Frontal cortex (tissue), 4 donors: ENCODE results near the gene MRGPRD. TPM values are rescaled to one million over a fixed set of nuclear protein-coding genes. Genes with fewer than 3 reads are reported as not detected.
"Not testable (repeated sequence)": the region's sequence is repeated elsewhere in the genome, so short reads cannot be mapped to it uniquely, and the experiment has no call there.

Experiments used
- DNase-seq, 2 donors: peaks; one replicate each; pipeline ENCODE4 v3.0.0; 2012; ENCODE audit warnings: low spot score in 2 of 2
- FAIRE-seq: peaks from 2 replicates; lab custom pipeline; 2012; peaks lifted over from hg19 to GRCh38; lab: Jason Lieb, UNC
- total RNA-seq: library from RNA; depleted of rRNA; stranded (reverse); fragments of >200 nt; gene quantifications from one replicate; pipeline ENCODE4 v1.2.3, GENCODE V29; 2014
- donor health status: control.
- donor health status: control.
- donor health status: control.

Gene MRGPRD
- total RNA-seq, 1 donor from 2014 or later, result not detected

DNA sequence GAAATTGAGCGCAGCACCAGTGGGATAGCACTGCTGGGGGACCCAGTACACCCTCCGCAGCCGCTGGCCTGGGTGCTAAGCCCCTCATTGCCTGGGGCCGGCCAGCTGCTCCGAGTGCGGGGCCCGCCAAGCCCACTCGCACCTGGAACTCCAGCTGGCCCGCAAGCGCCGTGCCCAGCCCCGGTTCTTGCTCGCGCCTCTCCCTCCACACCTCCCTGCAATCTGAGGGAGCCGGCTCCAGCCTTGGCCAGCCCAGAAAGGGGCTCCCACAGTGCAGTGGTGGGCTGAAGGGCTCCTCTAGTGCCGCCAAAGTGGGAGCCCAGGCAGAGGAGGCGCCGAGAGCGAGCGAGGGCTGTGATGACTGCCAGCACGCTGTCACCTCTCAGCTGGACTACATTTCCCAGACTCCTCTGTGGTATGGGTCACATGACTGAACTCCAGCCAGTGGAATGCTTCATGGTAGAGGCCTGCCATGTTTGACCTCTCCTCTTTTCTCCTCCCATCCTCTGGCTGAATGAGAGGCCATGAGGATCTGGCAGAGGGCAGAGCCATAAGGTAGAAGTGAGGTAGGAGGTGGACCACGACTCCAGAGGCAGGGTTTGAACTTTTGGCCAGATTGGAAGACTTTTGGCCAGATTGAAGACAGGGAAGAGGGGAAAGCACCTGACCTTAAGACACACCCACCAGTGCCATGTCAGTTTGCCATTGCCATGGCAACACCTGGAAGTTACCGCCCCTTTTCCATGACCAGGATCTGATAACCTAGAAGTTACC is 6.2 kb downstream of the MRGPRD start:
- FAIRE-seq (no peak), DNase-seq (no peak)

DNA sequence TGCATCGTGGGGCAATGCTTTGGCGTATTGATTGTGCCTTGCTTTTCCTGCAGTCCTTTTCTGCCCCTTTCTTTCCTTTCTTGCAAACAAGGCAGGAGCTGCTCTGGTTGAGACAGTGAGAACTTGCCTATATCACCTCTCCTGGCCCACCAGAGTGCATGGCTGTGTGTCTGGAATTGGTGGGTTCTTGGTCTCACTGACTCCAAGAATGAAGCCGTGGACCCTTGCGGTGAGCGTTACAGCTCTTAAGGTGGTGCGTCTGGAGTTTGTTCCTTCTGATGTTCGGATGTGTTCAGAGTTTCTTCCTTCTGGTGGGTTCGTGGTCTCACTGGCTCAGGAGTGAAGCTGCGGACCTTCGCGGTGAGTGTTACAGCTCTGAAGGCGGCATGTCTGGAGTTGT is 7.1 kb downstream of the MRGPRD start:
- DNase-seq, FAIRE-seq: not testable (repeated sequence)

DNA sequence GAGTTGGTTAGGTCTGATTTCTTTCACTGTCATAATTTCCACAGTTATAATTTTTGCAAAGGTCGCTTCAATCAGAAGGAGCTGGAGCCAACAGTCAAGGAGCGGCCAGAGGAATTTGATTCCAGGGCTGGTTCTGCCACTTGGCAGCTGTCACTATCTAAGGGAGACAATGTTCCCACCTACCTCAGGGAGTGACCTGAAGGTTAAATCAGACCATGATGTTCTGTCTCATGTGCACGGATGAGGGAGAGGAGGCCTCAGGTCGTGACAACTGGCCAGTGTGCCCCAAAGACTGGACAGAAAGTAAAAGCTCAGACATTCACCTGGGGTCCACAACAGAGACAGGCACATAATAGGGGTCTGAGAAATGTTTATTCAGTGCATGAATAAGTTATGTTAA is 7.6 kb downstream of the MRGPRD start:
- FAIRE-seq, result no peak
- DNase-seq, result no peak

DNA sequence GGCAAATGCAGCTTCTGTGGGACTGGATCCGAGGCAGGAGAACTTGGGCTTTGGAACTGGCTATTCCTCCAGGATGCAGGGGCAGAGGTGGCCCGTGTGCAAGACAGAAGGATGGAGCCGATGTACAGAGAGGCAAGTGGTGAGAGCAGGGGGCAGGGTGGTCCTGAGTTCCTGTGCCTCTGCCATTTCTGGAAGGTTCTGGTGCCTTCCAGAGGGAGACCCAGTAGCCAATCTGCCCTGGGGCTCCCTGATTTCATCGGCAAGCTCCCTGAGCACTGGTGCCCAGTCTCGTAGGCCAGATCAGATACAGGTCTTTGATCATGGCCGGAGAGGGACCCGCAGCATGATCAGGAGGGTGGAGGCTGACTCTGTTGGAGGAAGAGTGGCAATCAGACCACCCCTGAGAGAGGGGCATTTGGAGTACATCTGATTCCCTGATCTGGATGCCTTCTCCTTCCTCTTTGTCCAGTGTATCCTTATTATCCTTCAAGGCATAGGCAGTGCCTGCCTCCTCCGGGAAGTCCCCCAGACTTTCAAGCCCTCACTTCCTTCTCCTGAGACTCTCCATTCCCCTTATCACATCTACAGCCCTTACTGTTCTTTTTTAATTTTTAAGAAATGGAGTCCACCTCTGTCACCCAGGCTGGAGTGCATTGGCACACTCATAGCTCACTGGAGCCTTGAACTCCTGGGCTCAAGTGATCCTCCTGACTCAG is 9.7 kb downstream of the MRGPRD start:
- DNase-seq, result no peak
- no peak for FAIRE-seq

DNA sequence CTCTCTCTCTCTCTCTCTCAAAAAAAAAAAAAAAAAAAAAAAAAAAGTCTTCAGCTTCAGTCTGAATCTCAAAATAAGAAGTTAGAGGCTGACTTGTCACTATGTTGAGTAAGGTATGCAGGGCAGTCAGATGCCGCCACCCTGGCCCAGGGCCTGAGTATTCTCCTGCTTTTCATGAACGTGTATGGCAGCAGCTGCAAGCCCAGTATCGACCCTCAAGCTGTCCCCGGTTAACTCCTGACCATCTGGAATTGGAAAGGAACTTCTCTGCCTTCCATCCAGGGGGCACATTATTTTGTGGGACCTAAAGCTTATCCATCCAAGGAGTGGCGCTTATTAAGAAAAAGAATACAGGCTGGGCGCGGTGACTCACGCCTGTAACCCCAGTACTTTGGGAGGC is 11.4 kb downstream of the MRGPRD start:
- FAIRE-seq (no peak), DNase-seq (no peak)

DNA sequence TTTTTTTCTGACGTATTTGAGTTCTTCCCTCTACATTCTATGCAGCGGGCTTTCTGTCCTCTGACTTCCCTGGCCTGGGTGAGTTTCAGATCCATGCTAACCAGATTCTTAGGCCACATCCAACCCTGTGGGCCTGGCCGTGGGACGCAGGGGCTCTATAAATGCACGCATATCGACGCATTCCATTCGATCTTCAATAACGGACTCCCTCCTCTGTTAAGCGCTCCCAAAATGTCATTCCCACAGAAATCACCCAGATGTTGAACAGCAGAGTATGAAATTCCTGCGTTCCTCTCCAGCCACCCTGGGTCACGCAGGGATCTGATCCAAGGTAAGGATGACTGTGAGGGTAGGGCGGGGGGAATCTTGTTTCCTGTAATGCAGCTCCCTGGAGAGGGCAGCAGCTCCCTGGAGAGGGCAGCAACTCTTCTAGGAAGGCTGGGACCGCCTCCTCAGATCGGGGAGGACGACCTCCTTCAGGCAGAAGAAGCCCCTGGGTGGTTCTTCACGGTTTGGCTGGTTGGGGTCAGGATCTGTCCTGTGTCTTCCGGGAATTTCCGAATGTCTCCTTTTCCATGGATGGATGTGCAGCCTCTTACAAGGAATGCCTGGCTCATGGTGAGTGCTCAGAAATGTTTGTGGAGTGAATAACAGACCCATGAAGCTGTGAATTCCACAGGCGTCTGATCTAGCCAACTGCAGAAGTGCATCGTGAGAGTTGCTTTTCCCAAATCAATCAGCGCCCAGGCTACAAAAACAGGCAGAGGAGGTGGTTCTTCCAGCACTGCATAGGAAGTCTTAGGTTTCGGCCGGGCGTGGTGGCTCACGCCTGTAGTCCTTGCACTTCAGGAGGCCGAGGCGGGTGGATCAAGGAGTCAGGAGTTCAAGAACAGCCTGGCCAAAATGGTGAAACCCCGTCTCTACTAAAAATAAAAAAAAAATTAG is 12.2 kb downstream of the MRGPRD start:
- no peak for DNase-seq
- no peak for FAIRE-seq

DNA sequence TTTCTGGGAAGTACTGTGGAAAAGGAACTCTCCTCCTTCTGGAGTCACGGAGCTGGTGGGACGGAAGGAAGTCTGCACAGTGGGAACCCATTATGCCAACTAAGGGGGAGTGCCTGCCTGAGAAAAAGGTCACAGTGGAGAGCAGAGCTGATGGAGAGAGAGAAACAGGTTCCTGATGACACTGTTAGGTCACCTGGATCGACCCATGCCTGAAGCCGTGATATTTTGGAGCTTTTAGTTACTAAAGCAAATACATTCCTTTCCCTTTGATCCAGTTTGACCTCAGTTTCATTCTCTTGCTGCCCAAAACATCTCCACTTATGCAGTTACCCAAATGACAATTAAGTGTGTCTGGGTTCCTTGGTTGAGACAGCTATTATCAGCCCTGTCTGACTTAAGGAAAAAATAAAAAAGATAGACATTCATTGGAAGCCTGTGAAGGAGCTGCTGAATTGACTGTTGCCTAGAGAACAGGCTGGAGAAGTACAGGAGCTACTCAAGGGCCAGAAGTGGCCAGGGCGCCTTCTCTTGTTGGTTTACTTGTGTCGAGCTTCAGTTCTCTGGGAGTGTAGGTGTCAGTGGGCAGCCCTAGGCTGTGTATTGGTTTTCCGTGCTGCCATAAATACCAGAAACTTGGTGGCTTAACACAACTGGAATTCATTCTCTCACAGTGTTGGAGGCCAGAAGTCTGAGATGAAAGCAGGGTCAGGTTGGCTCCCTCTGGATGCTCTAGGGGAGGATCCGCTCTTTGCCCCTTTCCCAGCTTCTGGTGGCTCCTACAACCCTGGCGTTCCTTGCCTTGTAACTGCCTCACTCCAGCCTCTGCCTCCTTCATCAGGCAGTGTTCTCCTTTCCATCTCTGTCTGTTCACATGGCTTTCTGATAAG is 13.6 kb downstream of the MRGPRD start:
- FAIRE-seq, result no peak
- no peak for DNase-seq

DNA sequence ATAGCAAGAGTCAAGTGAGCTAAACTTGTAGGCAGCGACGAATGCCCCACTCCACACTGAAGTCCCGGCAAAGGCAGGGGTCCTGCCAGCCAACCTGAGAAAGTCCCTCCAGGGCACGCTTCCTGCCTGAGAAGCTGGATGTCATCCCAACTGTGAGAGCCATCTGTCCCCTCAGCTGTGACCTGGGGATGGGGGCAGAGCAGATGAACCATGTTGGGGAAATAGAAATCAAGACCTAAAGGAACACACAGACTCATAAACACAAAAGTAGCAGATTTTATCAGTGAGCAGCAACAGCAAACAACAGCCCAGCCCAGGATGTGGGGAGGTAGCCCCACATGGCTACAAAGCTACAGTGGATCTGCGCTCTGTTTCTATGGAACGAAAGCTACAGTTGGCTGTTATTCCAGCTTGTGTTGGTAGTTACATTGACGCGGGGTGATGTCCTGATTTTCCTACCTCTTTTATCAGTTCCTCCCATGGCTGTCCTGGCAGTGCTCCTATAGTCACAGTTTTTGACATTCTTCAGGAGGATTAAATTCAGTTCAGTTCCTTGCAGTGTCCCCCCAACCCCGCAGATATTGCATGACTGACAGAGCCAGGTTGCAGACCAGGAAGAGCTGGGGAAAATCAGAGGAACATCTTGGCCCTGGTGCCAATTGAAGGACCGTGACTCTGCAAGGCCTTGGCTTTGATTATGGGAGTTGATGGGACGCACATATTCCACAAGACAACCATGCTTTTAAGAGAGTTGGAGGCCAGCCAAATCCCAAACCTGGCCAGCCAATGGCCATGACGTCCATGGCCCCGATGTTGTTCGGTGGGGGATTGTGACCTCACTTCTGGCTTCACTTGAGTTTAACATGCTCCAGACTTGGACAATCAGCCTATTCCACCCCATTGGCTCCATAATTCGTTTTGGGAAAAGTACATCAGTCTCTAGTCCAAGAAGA is 14.6 kb downstream of the MRGPRD start:
- FAIRE-seq, result no peak
- no peak for DNase-seq

DNA sequence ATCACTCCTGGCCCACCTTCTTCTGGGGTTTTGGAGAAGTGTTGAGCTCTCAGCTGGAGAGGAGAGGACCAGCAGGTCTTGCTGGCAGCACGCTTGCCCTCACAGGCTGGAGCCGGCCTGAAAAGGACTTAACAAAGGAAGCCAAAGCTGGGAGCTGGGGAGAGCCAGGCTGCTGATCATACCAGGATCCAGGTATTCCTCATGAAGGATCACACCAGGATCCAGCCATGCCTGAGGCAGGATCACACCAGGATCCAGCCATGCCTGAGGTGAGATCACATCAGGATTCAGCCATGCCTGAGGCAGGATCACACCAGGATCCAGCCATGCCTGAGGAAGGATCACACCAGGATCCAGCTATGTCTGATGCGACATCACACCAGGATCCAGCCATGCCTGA is 17.0 kb downstream of the MRGPRD start:
- no peak for FAIRE-seq
- DNase-seq, result no peak

DNA sequence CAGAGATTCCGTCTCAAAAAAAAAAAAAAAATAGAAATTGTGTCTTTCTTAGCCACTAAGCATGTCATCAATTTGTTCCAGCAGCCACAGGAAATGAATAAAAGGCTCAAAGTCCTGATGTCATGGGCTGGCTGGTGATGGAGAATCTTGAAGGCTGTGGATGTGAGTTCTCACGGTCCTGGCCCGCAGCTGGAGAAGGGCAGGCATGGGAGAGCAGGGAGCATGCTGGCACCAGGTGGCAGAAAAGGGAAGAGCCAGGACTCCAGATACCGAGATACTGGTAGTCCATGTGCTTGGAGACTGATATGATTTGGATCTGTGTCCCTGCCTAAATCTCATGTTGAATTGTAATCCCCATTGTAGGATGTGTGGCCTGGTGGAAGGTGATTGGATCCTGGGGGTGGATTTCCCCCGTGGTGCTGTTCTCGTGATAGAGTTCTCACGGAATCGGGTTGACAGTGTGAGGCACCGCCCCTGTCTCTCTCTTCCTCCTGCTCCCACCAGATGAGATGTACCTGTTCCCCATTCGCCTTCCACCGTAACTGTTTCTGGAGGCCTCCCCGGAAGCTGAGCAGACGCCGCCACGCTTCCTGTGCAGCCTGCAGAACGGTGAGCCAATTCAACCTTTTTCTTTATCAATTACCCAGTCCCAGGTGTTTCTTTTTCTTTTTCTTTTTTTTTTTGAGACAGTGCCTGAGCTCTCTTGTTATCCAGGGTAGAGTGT is 18.1 kb downstream of the MRGPRD start:
- DNase-seq (no peak), FAIRE-seq (no peak)

DNA sequence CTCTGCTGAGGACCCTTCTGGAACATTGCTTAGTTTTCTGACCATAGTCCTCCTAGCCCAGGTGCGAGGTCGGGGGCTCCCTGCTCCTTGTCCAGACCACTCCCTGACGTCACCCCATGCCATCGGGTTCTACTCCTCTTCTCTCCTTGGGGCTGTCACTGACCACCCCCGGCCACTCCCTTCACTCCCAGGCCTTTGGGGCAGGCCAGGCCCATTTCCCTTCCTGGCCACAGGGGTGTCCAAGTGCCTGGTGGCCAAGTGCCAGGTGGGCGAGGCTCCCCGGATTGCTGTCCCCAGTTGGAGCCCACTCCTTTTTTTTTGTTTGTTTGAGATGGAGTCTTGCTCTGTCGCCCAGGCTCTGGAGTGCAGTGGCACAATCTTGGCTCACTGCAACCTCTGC is 19.5 kb downstream of the MRGPRD start:
- FAIRE-seq, result no peak
- no peak for DNase-seq

DNA sequence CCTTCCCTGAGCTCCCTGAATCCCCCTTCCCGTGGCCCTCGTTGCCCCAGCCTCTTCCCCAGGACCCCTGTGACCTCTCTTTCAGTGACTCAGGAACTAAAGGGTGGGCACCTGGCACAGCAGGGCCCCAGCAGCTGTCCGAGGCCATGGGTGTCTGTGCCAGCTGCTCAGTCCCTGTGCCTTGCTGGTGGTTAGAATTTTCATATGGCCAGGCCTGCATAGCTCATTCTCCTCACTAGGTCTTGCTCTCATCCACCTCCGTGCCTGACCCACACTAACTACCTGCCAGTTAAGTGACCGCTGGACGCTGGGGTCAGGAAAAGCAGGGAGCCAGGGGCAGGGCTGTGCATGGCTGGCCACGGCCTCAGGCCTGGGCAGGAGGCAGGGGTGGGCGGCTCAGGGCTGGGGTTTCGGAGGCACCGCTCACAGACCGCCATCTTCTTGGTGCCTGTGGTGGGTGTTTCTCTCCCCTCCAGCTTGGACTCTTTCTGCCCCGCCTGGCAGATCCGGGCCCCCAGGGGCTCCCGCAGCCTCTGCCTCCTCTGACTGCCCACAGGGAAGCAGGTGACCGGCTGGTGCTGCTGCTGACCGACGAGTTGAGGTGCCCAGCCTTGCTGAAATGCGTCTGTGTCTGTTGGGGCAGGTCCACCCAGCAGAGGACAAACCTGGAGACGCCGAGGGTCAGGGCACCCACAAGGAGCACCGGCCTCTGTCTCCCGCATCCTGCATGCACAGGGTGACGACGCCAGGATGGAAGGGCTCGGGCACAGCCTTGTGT is 20.3 kb downstream of the MRGPRD start:
- DNase-seq (no peak), FAIRE-seq (no peak)

DNA sequence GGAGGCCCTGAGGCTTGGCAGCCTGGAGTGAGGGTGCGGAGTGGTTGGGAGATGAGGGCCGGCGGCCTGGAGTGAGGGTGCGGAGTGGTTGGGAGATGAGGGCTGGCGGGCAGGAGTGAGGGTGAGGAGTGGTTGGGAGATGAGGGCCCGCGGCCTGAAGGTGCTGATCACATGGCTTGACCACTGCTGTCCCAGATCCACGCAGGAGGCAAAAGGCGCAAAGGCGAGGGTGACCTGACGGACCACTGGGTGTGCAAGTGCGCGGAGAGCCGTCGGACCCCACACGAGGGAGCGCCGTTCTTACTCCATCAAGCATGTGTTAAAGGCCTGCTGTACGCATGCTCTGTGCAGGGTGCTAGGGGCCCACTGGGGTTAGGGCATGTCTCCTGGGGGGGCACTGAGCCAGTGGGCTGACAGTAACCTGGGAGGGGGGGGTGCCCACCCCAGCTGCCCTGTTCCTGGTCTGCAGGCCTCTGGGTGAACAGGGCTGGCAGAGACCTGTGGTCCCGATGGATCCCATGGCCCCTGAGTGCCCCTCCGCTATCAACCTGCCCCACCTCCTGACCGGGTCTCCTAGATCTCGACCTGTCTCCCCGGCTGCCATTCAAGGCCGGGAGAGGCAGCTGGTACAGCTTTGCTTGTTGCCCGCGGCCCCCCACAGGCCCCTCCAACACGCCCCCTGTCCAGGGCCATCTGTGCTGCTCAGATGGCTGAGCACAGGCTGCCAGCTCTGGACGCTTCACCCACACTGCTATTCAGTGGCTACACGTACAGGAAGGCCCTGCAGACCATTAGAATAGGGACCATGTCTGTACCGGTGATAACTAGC is 21.1 kb downstream of the MRGPRD start:
- FAIRE-seq (no peak), DNase-seq (no peak)

DNA sequence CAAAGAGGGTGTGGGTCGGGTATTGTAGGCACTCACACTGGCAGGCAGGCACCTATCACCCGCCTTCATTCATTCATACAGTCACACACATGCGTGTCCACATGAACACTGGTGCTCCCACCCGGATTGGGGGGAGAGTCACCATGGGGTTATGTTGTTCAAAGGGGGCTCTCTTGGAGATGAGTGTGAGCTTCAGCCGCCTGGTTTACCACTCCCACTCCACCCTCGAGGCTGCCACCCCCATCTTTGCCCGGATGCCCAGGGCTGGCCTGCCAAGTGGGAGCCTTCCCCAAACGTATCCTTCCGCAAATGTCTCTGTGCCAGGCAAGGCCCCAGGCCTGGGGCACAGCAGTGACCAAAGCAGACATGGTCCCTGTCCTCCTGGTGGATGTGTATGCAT is 22.6 kb downstream of the MRGPRD start:
- no peak for DNase-seq
- no peak for FAIRE-seq

DNA sequence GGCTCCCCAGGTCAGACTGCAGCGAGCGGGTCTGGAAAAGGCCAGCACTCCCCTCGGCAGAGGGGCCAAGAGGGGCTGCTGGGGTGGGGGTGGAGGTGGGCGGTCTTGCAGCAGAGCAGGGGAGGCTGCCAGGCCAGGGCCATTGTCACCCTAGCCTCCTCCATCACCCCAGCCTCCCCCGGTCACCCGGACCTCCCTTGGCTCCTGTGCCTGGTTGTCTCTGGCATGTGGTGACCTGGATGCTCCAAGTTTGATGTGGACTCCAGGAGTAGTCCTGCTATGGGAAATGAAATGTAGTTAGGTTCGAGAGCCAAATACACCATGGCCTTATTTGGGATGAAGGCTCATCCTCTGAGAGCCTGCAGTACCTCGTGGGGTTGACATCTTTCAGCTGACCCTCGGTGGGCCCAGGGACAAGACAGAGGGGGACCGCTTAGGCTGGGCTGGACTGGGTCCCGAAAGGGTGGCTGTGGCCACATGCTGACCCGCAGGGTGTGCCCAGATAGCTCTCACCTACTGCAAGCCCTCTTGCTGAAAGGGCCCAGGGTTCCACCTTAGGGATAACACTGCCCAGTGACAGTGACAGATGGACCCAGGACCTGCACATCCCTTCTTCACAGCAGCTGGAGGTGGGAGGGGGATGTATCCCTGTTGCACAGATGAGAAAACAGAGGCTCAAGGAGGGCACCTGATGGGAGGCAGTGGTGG is 24.1 kb downstream of the MRGPRD start:
- no peak for DNase-seq
- no peak for FAIRE-seq

DNA sequence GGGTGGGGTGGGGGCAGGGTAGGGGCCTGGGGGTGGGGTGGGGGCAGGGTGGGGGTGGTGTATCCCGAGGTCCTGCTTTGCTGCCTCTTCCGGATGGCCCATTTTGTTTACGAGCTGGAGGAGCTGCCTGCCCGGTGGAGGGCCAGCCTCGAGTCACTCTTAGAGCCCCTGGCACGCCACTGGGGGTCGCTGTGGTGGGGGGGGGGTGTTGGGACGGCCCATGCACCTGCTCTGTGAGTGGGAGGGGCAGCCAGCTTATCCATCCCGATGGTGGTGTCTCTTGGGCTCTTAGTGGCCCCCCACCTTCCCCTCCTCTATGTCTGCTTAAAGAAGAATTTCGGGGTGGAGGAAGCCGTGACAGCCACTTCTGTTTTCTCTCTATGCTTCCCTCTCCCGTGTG is 24.6 kb downstream of the MRGPRD start:
- DNase-seq, result no peak
- FAIRE-seq, result no peak
